HG02885 (cell line): ENCODE data around the gene MTHFSD.

Experiments
- ATAC-seq: cut with Tn5 transposase; IDR thresholded peaks from one replicate; pipeline ENCODE4 v1.9.1; 2021; ENCODE audit warnings: mild to moderate bottlenecking; ENCODE audit not compliant: unreplicated experiment, poor library complexity

The MTHFSD gene

GRCh38 chr16:86584726-86585721 is 30.0 kb upstream of the MTHFSD start:
- ATAC-seq: no peak

GRCh38 chr16:86584071-86584685 is 29.1 kb upstream of the MTHFSD start:
- ATAC-seq: no peak

GRCh38 chr16:86581458-86581857 is 26.4 kb upstream of the MTHFSD start:
- no peak for ATAC-seq

GRCh38 chr16:86580791-86581170 is 25.7 kb upstream of the MTHFSD start:
- no peak for ATAC-seq

- no peak for ATAC-seq
Observed at GRCh38 chr16:86580063-86580790, 25.2 kb upstream of the MTHFSD start.

- no peak for ATAC-seq
Observed at GRCh38 chr16:86579268-86580062, 24.4 kb upstream of the MTHFSD start.

GRCh38 chr16:86578611-86579267 is 23.7 kb upstream of the MTHFSD start:
- no peak for ATAC-seq

GRCh38 chr16:86578061-86578599 is 23.1 kb upstream of the MTHFSD start, which contains the start of gene FOXL1:
Gene FOXL1, plus strand, starts transcription at chr16:86578549. Its CDS starts 175 bp downstream, at chr16:86578724.
- ATAC-seq: no peak

- no peak for ATAC-seq
Observed at GRCh38 chr16:86577314-86577971, 22.4 kb upstream of the MTHFSD start.

GRCh38 chr16:86576591-86577313 is 21.7 kb upstream of the MTHFSD start:
- no peak for ATAC-seq

GRCh38 chr16:86575754-86576557 is 20.9 kb upstream of the MTHFSD start:
- ATAC-seq: no peak

- ATAC-seq: no peak
Observed at GRCh38 chr16:86575095-86575685, 20.2 kb upstream of the MTHFSD start.

- ATAC-seq: no peak
Observed at GRCh38 chr16:86574646-86575045, 19.6 kb upstream of the MTHFSD start.

GRCh38 chr16:86573646-86574508 is 18.8 kb upstream of the MTHFSD start:
- no peak for ATAC-seq

GRCh38 chr16:86573215-86573614 is 18.2 kb upstream of the MTHFSD start:
- no peak for ATAC-seq

- ATAC-seq: no peak
Observed at GRCh38 chr16:86572606-86573005, 17.6 kb upstream of the MTHFSD start.
